K562 (cell line): ENCODE measurements around the gene HCRT. TPM values are rescaled to one million over a fixed set of nuclear protein-coding genes. Genes with fewer than 3 reads are reported as not detected.

Experiments used
- ARID1B ChIP-seq: fragments of 450-650 bp; IDR thresholded peaks from 2 replicates; pipeline ENCODE4 v1.6.1; 2016; ENCODE audit warnings: antibody characterized with exemption, mild to moderate bottlenecking, inconsistent platforms
- BHLHE40 ChIP-seq: IDR thresholded peaks from 2 replicates; pipeline ENCODE4 v1.6.1; 2011; ENCODE audit warnings: low read length, improper control_type of control experiment
- C11orf30 ChIP-seq: fragments of 450-650 bp; IDR thresholded peaks from 2 replicates; pipeline ENCODE4 v1.6.1; 2016; ENCODE audit warnings: low read depth, mild to moderate bottlenecking
- FOXP4 ChIP-seq: sonication (generic); formaldehyde crosslinking; IDR thresholded peaks from 2 replicates; pipeline ENCODE4 v1.8.0; 2022; ENCODE audit warnings: mild to moderate bottlenecking, missing genetic modification reagents, borderline replicate concordance
- HDAC1 ChIP-seq, 2 experiments: fragments of 450-650 bp; IDR thresholded peaks; 2 replicates each; pipeline ENCODE4 v1.6.1; 2016 to 2017; ENCODE audit warnings: inconsistent platforms in 1 of 2, mild to moderate bottlenecking in 1 of 2, moderate library complexity in 1 of 2
- HNRNPLL ChIP-seq: fragments of 200-400 bp; formaldehyde crosslinking; IDR thresholded peaks from 2 replicates; pipeline ENCODE4 v1.6.1; 2017; ENCODE audit warnings: low read length, low read depth, mild to moderate bottlenecking; ENCODE audit not compliant: poor library complexity, severe bottlenecking
- ILK ChIP-seq: fragments of 450-650 bp; IDR thresholded peaks from 2 replicates; pipeline ENCODE4 v1.6.1; 2016; ENCODE audit warnings: missing genetic modification characterization, low read depth, mild to moderate bottlenecking, missing compliant biosample characterization, moderate library complexity, borderline replicate concordance
- KDM5B ChIP-seq: fragments of 200-600 bp; sonication (generic); IDR thresholded peaks from 2 replicates; pipeline ENCODE4 v1.6.1; 2012; ENCODE audit warnings: low read depth, mild to moderate bottlenecking, moderate library complexity, low read length, control low read depth, inconsistent platforms; ENCODE audit not compliant: insufficient replicate concordance
- NEUROD1 ChIP-seq: fragments of 150-350 bp; IDR thresholded peaks from 2 replicates; pipeline ENCODE4 v1.6.1; 2014; ENCODE audit warnings: borderline replicate concordance, low read length, low read depth; ENCODE audit not compliant: partially characterized antibody
- SPI1 ChIP-seq: IDR thresholded peaks from 2 replicates; pipeline ENCODE4 v1.6.1; 2011; ENCODE audit warnings: low read depth, low read length, control low read depth, borderline replicate concordance
- TAF7 ChIP-seq: fragments of 450-650 bp; IDR thresholded peaks from 2 replicates; pipeline ENCODE4 v1.6.1; 2016; ENCODE audit warnings: missing genetic modification characterization, missing compliant biosample characterization
- USF2 ChIP-seq: sonication (generic); formaldehyde crosslinking; IDR thresholded peaks from 2 replicates; pipeline ENCODE4 v1.5.0; 2020; ENCODE audit warnings: missing genetic modification reagents
- XRCC4 ChIP-seq: IDR thresholded peaks from one replicate; pipeline ENCODE4 v1.6.1; 2011; ENCODE audit not compliant: insufficient read depth, insufficient read length; ENCODE audit errors: extremely low read depth
- ZBTB7A ChIP-seq: IDR thresholded peaks from 2 replicates; pipeline ENCODE4 v1.6.1; 2011; ENCODE audit warnings: low read depth, mild to moderate bottlenecking, low read length, moderate library complexity, borderline replicate concordance; ENCODE audit not compliant: control insufficient read depth
- ZNF316 ChIP-seq: fragments of 450-650 bp; IDR thresholded peaks from 2 replicates; pipeline ENCODE4 v1.6.1; 2016
- ZZZ3 ChIP-seq: fragments of 450-650 bp; IDR thresholded peaks from 2 replicates; pipeline ENCODE4 v1.6.1; 2016; ENCODE audit warnings: antibody characterized with exemption, mild to moderate bottlenecking, moderate library complexity
- polyA plus RNA-seq, 8 experiments: library from polyadenylated mRNA; depleted of rRNA in 4 of 8; stranded (reverse) in 5 of 8; unstranded in 3 of 8; fragments of >200 nt; fragmentation: Nextera tagmentation in 2 of 8; fragmentation: Illumina TruSeq in 1 of 8; extraction: Ambion mirVana in 2 of 8; extraction: Trizol in 1 of 8; gene quantifications; 2 replicates each; pipeline versions ENCODE4 v1.2.1 to v1.2.3, GENCODE V29; 2011 to 2014; ENCODE audit warnings: inconsistent platforms in 1 of 8, missing spikeins in 1 of 8
- total RNA-seq, 7 experiments: library from RNA; depleted of rRNA in 6 of 7; stranded (reverse); fragments of >200 nt in 6 of 7; fragmentation: Illumina TruSeq in 2 of 7; extraction: Trizol in 2 of 7; gene quantifications; 2 replicates each; pipeline versions ENCODE4 v1.2.1 to v1.2.3, GENCODE V29; 2011 to 2021; ENCODE audit warnings: low replicate concordance in 1 of 7
- TF ChIP-seq, protein P1 (sequence below), 2 experiments: fragments of 450-650 bp; conservative IDR thresholded peaks; 2 replicates each; pipeline ENCODE4 v1.6.1; 2017; ENCODE audit warnings: mild to moderate bottlenecking in 2 of 2, moderate library complexity in 2 of 2

Gene HCRT
- total and polyA plus RNA-seq, 9 of the 15 experiments (the other 6 are each of a cell fraction or from before 2014, with no cell fraction given): not detected

DNA sequence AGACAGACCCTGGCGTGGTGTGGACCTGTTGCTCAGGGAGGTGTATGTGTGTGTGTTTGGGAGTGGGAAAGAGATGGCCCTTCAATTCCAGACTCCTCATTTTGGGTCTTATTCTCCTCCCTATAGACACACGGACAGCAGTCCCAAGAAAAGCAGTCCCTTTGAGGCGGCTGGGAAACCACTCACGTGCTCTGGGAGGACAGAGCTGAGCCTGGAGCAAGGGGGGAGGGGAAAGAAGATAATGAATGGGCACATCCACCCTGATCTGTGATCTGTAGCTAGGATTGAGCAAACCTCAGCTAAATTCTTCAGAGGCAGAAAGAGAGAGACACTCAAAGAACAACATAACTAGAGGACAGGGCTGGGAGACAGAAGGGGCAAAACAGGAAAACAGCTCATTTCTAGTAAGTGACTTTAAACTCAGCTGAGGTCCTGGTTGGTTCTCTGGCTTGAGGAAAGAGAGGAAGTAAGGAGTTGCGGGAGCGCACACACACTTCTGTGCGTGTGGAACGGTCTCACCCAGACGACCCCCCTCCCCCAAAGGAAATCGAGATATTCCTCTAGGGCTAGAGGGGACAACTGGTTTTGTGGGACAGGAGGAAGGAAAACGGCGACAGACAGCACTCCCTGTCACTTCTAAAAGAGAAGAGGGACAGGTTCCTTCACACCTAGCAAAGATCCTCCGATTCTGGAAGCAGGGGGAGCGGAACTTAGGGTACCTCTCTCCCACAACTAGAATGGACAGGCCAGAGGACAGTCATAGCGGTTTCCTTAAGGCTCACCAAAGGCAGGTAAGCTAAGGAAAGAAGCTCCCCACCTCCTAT is 31.1 kb downstream of the HCRT start (continued):
- TF ChIP-seq, protein P1, sequence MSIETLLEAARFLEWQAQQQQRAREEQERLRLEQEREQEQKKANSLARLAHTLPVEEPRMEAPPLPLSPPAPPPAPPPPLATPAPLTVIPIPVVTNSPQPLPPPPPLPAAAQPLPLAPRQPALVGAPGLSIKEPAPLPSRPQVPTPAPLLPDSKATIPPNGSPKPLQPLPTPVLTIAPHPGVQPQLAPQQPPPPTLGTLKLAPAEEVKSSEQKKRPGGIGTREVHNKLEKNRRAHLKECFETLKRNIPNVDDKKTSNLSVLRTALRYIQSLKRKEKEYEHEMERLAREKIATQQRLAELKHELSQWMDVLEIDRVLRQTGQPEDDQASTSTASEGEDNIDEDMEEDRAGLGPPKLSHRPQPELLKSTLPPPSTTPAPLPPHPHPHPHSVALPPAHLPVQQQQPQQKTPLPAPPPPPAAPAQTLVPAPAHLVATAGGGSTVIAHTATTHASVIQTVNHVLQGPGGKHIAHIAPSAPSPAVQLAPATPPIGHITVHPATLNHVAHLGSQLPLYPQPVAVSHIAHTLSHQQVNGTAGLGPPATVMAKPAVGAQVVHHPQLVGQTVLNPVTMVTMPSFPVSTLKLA (conservative IDR thresholded peaks at IDR 0.05): peak in 1 of 2 experiments; percentile 45; a peak in 2 of 4 replicates
- TF ChIP-seq KDM5B (peak; percentile 19), FOXP4 (CRISPR knock-in tag) (0 out of 2 replicates have a peak, but pooled peaks have one; percentile 42), ARID1B (0 out of 2 replicates have a peak, but pooled peaks have one; percentile 4), TAF7 (tag) (no peak), ILK (tag) (no peak), USF2 (peak; percentile 30; the same call in 1 of the 2 replicates), ZZZ3 (no peak), BHLHE40 (peak; percentile 86), HNRNPLL (peak; percentile 72), SPI1 (peak; percentile 83; the same call in 1 of the 2 replicates), C11orf30 (peak; percentile 10; the same call in 1 of the 2 replicates), ZNF316 (peak; percentile 47; the same call in 1 of the 2 replicates), XRCC4 (no peak), ZBTB7A (0 out of 2 replicates have a peak, but pooled peaks have one; percentile 10), HDAC1 (IDR thresholded peaks at IDR 0.05) (peak in 1 of 2 experiments; percentile 28; a peak in 2 of 4 replicates), NEUROD1 (peak; percentile 1)
